ENCODE measurements around the gene SCUBE1. TPM values are rescaled to one million over a fixed set of nuclear protein-coding genes. Genes with fewer than 3 reads are reported as not detected.

Gene SCUBE1
- total RNA-seq, 2 donors from 2014 or later, result 0.14 TPM; not detected in 1

DNA sequence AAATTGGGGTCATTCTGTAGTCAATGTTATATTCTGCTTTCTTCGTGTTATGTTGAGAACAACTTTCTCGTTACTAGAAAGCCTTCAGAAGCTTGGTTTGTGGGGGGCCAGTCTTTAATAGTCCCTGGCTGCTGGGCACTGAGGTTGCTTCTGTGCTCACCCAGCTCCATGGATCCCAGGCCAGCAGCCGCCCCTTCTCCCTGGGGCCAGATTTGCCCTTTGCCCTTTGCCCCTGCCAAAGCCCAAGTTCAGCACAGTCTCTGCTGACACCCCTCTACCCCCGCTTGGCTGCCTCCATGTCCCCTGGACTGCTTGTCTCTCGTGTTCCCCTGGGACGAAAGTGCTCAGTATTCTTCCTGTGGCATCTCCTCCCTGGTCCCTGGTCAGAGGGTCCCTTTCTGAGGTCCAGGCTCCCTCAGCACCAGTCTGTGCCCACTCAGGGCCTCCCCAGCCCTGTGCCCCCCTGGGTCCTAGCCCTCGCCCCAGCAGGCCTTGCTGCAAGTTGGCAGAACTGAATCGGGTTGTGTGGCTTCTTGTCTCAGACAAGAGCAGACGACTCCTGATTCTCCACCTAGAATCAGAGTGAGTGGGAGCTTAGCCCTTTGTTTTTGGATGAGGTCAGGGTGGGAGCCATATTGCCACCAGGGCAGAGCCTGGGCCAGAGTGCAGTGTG, 185.2 kb downstream of the SCUBE1 start:
- H3K27ac Mint-ChIP-seq, result peak overlapping the region; percentile 22
- no peak for DNase-seq
- peaks cover under 1 to 2% of the 10 kb centered on the region in 2 donors for H3K36me3 Mint-ChIP-seq (ENCODE audit: insufficient read depth in 2 of 2)
- H3K4me3 Mint-ChIP-seq, result no peak overlapping the region
- H3K27me3 Mint-ChIP-seq (ENCODE audit: low read depth), result no peaks in the 10 kb centered on the region
- no peak for ATAC-seq (replicated peaks in 1 of 2)
- H3K9me3 Mint-ChIP-seq, result no peaks in the 10 kb centered on the region
- H3K4me1 Mint-ChIP-seq (ENCODE audit: low read depth), result peaks cover 7% of the 10 kb centered on the region

DNA sequence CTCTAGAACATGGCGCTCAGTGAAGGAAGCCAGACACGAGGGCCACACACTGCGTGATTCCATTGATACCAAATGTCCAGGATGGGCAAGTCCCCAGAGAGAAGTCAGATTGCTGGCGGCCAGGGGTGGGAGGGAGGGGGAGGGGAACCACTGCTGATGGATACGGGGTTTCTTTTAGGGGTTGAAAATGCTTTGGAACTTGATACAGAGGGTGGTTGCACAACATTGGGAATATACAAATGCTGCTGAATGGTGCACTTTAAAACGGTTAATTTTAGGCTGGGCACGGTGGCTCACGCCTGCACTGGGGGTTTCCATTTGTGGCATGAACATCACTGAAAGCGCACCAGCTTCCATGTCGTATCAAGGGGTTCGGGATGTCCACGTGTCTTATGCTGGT, 186.8 kb downstream of the SCUBE1 start:
- H3K4me1 Mint-ChIP-seq (ENCODE audit: low read depth), result peaks cover 13% of the 10 kb centered on the region
- H3K9me3 Mint-ChIP-seq, result no peaks in the 10 kb centered on the region
- no peak for DNase-seq
- no peak overlapping the region for H3K4me3 Mint-ChIP-seq
- no peak overlapping the region for H3K27ac Mint-ChIP-seq
- no peak for ATAC-seq (replicated peaks in 1 of 2)
- no peaks in the 10 kb centered on the region for H3K27me3 Mint-ChIP-seq (ENCODE audit: low read depth)
- peaks cover 1 to 2% of the 10 kb centered on the region in 2 donors for H3K36me3 Mint-ChIP-seq (ENCODE audit: insufficient read depth in 2 of 2)

DNA sequence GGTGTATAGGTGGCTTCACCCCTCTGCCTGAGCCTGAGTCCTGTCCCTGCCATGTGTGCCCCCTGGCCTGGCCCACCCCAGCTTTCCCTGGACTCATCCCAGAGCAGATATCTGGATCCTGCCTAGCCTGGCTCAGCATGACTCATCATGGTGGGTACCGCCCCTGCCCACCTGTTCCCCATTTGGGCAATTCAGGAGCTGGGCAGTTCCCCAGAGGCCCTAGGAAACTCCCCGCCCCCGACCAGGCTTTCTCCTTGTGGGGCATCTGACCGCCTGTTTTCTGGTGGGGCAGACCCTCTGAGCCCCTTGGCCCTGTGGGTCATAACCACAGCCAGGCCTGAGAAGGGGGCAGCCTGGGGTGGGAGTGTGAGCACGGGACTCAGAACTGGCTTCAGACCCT, 187.4 kb downstream of the SCUBE1 start:
- Mint-ChIP-seq H3K4me1 (ENCODE audit: low read depth) (peaks cover 18% of the 10 kb centered on the region), H3K27ac (no peak overlapping the region), H3K27me3 (ENCODE audit: low read depth) (no peaks in the 10 kb centered on the region), H3K4me3 (no peak overlapping the region), H3K9me3 (no peaks in the 10 kb centered on the region), H3K36me3 (ENCODE audit: insufficient read depth in 2 of 2) (peaks cover 0 to 1% of the 10 kb centered on the region in 2 donors)
- DNase-seq (no peak), ATAC-seq (replicated peaks in 1 of 2) (no peak)

DNA sequence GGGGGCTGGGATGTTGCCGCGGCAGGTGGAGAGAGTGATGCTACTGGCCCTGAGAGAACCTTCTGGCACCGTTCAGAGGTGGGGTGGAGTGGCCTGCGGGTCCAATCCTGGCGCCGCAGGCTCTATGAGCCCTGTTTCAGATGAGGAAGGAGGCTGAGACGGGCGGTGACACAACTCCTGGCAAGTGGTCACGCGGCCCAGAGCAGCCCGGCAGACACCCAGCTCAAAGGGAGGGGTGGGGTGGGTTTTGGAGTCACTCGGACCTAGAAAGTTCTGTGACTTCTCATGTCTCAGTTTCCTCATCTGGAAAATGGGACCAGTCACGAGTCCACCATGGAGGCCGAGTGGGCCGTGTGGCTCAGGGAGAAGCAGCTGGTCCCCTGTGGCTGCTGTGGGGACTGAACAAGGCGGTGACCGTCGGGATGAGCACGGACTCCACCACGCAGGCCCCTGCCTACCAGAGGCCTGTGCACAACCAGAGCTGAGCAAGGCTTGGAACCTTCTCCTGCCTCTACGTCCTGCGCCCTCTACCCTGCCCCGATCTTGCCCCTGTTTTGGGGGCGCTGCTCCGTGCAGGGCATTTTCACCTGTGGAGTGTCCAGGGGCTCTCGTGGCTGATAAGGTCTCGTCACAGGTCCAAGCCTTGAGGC, 188.2 kb downstream of the SCUBE1 start:
- H3K27me3 Mint-ChIP-seq (ENCODE audit: low read depth), result no peaks in the 10 kb centered on the region
- peaks cover 22% of the 10 kb centered on the region for H3K4me1 Mint-ChIP-seq (ENCODE audit: low read depth)
- no peaks in the 10 kb centered on the region for H3K9me3 Mint-ChIP-seq
- peaks cover 0 to 1% of the 10 kb centered on the region in 2 donors for H3K36me3 Mint-ChIP-seq (ENCODE audit: insufficient read depth in 2 of 2)
- H3K4me3 Mint-ChIP-seq, result no peak overlapping the region
- H3K27ac Mint-ChIP-seq, result no peak overlapping the region
- DNase-seq (no peak), ATAC-seq (replicated peaks in 1 of 2) (no peak)

DNA sequence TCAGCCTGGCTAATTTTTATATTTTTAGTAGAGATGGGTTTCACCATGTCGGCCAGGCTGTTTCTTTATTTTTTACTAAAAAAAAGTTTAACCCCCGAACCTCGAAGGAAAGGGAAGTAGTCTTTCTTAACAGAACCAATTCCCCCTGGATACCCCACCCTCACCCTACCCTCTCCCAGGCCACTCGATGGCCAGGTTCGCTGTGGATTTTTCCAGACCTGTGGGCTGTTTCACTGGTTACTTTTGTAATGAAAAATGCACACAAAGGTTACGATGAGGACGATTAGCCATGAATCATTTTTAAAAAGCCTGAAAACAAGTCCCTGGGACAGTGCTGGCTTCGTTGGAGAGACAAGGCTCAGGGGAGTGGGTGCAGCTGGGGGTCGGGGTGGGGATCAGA, 189.3 kb downstream of the SCUBE1 start:
- no peaks in the 10 kb centered on the region for H3K9me3 Mint-ChIP-seq
- DNase-seq, result no peak
- no peak overlapping the region for H3K4me3 Mint-ChIP-seq
- H3K36me3 Mint-ChIP-seq (ENCODE audit: insufficient read depth in 2 of 2), result peaks cover 0 to 1% of the 10 kb centered on the region in 2 donors
- H3K4me1 Mint-ChIP-seq (ENCODE audit: low read depth), result peaks cover 24% of the 10 kb centered on the region
- H3K27ac Mint-ChIP-seq, result no peak overlapping the region
- no peaks in the 10 kb centered on the region for H3K27me3 Mint-ChIP-seq (ENCODE audit: low read depth)
- ATAC-seq (replicated peaks in 1 of 2), result no peak

DNA sequence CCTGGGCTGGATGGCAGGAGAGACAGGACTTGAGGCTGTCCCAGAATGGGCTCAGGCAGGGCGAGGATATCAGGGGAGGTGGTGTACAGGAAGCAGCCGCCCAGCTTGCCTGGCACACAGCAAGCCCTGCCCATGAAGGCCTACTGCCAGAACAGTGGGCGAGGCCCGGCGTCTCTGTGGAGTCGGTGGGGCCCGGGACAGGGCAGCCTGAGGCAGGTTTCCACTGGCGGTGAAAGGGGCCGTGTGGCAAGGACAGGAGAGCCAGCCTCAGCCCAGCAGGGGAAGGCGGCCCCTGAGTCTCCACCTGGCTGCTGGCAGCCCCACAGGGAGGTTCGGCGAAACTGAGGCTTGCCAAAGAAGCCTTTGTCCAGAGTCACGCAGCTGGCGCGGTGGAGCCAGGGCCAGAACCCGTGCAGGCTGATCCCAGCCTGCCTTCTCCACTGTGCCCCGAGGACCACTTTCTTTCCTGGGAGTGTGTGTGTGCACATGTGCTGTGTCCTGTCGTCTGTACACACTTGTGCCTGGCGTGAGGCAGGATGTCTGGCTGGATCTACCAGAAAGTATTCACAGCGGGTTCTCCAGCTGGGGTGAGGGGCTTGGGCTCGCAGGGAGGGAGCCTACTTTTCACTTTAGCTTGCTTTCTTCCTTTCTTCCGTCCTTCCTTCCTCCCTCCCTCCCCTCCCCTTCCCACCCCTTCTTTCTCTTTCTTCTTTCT, 190.7 kb downstream of the SCUBE1 start:
- Mint-ChIP-seq H3K9me3 (no peaks in the 10 kb centered on the region), H3K4me1 (ENCODE audit: low read depth) (peaks cover 37% of the 10 kb centered on the region), H3K36me3 (ENCODE audit: insufficient read depth in 2 of 2) (peaks cover 0 to 1% of the 10 kb centered on the region in 2 donors), H3K4me3 (peak overlapping the region; percentile 86 to 96), H3K27me3 (ENCODE audit: low read depth) (no peaks in the 10 kb centered on the region), H3K27ac (peak overlapping the region; percentile 83)
- ATAC-seq (replicated peaks in 1 of 2) (peak; percentile 87), DNase-seq (peak; percentile 69 to 77)

DNA sequence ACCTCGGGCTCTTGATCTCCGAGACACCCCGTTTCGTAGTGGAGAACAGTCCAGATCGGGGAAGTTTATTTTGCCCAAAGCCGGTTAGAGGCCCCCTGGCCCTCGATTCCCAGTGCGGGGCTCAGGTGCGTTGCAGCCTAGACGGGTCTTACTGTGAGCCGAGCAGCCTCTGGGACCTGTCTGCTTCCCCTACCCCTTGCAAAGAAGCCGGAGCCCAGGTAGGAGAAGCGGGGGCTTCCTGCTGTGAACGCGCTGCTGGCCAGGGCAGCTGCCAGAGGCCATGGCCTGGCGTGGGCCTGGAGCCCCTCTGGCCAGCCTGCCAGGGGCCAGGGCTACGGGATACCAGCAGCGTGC, 191.2 kb downstream of the SCUBE1 start:
- ATAC-seq (replicated peaks in 1 of 2) (peak; percentile 35 to 38), DNase-seq (no peak)
- H3K27ac Mint-ChIP-seq, result peak overlapping the region; percentile 75
- H3K4me3 Mint-ChIP-seq, result peak overlapping the region; percentile 86 to 96
- H3K4me1 Mint-ChIP-seq (ENCODE audit: low read depth), result peaks cover 42% of the 10 kb centered on the region
- no peaks in the 10 kb centered on the region for H3K9me3 Mint-ChIP-seq
- H3K36me3 Mint-ChIP-seq (ENCODE audit: insufficient read depth in 2 of 2), result peaks cover 0 to 1% of the 10 kb centered on the region in 2 donors
- H3K27me3 Mint-ChIP-seq (ENCODE audit: low read depth), result no peaks in the 10 kb centered on the region

DNA sequence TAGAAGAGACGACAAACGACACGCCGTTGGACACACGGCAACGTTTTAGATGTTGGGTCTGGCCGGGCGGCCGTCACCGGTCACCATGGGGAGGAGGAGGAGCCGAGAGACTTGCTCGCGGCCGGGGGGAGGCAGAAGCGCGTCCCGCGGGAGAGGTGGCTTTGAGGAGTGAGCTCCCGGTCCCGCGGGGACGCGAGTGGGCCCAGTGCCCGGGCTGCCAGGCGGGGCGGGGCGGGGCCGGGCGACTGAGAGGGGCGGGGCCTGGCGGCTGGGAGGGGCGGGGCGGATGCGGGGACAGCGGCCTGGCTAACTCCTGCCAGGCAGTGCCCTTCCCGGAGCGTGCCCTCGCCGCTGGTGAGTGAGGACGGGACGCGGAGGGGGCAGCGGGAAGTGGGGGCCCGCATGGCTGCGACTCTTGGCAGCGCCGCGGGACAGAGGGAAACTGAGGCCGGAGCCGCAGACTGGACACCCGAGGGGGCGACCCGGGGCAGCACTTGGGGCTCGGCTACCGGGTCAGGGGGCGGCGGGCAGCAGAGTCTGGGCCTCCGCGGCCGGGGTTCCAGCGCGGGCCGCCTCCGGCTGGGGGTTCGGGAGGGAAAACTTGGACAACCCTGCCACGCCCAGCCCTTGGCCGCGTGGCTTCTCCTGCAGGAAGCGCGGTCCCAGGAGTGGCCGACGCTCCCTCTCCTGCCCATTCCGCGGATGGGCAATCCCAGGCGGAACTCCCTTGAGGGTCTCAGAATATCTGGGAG, 191.7 kb downstream of the SCUBE1 start, which contains the start of gene TSPO:
Gene TSPO (plus strand): TSS at position 309 of the 752 bp plus-strand sequence. CDS start 7,680 bp downstream, outside the sequence.
- Mint-ChIP-seq H3K36me3 (ENCODE audit: insufficient read depth in 2 of 2) (peaks cover 0 to 1% of the 10 kb centered on the region in 2 donors), H3K27me3 (ENCODE audit: low read depth) (no peaks in the 10 kb centered on the region), H3K4me3 (peak within 1 kb of the TSS; percentile 86 to 96), H3K9me3 (no peaks in the 10 kb centered on the region), H3K4me1 (ENCODE audit: low read depth) (peaks cover 43% of the 10 kb centered on the region), H3K27ac (peak within 1 kb of the TSS; percentile 91)
- peak; percentile 76 to 80 for ATAC-seq (replicated peaks in 1 of 2)
- peak; percentile 66 to 78 for DNase-seq

DNA sequence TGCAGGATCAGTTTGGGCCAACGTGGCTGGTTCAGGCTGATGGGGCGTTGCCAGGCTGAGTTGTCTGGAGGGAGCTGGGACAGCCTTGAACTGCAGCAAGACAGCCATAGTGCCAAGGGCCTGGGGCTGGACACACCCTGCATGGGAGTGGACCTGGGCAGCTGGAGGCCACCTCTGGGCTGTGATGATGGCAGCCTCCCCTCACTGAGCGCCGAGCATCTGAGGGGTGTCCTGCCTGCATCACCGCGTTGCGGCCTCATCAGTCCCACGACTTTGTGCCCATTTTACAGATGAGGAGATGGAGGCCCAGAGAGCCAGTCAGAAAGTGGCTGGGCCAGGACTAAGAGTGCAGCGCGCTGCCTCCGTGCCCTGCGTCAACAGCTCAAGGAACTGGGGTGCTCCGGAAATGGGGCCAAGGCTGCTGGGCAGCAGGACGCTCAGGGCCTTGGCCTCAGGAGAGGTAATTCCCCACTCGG, 192.4 kb downstream of the SCUBE1 start:
- ATAC-seq (replicated peaks in 1 of 2) (no peak), DNase-seq (peak in 1 of 2 donors; percentile 8)
- Mint-ChIP-seq H3K4me1 (ENCODE audit: low read depth) (peaks cover 43% of the 10 kb centered on the region), H3K27me3 (ENCODE audit: low read depth) (no peaks in the 10 kb centered on the region), H3K36me3 (ENCODE audit: insufficient read depth in 2 of 2) (peaks cover 0 to 1% of the 10 kb centered on the region in 2 donors), H3K27ac (peak overlapping the region; percentile 91), H3K4me3 (peak overlapping the region; percentile 86 to 96), H3K9me3 (no peaks in the 10 kb centered on the region)

DNA sequence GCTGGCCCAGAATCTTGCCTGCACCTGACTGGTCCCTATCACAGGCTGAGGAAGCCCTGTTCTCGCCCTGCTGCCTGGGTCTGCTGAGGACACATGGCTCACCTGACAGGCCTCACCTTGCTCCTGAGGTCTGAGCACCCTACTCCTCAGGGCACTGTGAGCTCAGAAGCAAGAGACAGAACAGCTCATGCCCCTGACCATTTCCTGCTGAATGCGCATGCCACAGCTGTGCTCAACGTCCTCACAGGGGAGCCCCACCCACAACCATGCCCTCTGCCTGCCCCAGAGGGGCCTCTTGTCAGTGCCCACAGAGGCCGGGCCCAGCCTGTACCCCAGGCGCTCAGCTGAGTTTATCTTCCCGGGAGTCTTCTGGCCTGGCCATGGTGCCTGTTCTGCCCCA, 194.6 kb downstream of the SCUBE1 start:
- Mint-ChIP-seq H3K4me1 (ENCODE audit: low read depth) (peaks cover 47% of the 10 kb centered on the region), H3K27ac (peak overlapping the region; percentile 19), H3K27me3 (ENCODE audit: low read depth) (no peaks in the 10 kb centered on the region), H3K9me3 (no peaks in the 10 kb centered on the region), H3K36me3 (ENCODE audit: insufficient read depth in 2 of 2) (peaks cover 0 to 1% of the 10 kb centered on the region in 2 donors), H3K4me3 (peak overlapping the region; percentile 36 to 43)
- ATAC-seq (replicated peaks in 1 of 2) (peak; percentile 27 to 33), DNase-seq (peak; percentile 38)

DNA sequence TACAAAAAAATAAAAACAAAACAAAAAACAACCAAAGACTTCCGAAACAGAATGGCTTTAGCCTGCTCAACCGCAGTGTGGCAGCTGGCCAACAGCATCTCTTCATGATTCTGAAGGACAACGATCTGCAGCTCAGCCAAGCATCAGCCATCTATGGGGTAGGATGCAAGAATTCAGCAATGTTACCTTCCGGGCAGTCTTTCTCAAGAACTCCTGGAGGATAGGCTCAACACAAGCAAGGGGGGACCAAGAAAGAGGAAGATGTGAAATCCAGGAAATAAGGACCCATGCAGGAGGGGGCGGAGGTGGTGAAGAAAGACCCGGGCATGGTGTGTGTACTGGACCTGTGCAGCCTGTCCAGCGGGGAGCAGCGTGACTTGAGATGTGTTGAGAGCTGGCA, 195.4 kb downstream of the SCUBE1 start:
- Mint-ChIP-seq H3K4me1 (ENCODE audit: low read depth) (peaks cover 44% of the 10 kb centered on the region), H3K27me3 (ENCODE audit: low read depth) (no peaks in the 10 kb centered on the region), H3K36me3 (ENCODE audit: insufficient read depth in 2 of 2) (no peaks in the 10 kb centered on the region), H3K4me3 (peak overlapping the region; percentile 4 to 23), H3K9me3 (no peaks in the 10 kb centered on the region), H3K27ac (no peak overlapping the region)
- DNase-seq (no peak), ATAC-seq (replicated peaks in 1 of 2) (no peak)
